H9 (cell line): Measurements from ENCODE around the gene GNA12. TPM values are rescaled to one million over a fixed set of nuclear protein-coding genes. Genes with fewer than 3 reads are reported as not detected.
"Not testable (repeated sequence)": the region's sequence is repeated elsewhere in the genome, so short reads cannot be mapped to it uniquely, and the experiment has no call there.

Experiments
- DNase-seq: peaks from one replicate; pipeline ENCODE4 v3.0.0-alpha.2; 2017
- H2AFZ ChIP-seq: one replicate; pipeline ENCODE4 v1.6.1; 2013; ENCODE audit warnings: mild to moderate bottlenecking, low read length, control low read depth, moderate library complexity
- H2AK5ac ChIP-seq: 2 replicates; pipeline ENCODE4 v1.6.1; 2013; ENCODE audit warnings: low read length, control low read depth, mixed read lengths; ENCODE audit not compliant: insufficient read length
- H2BK120ac ChIP-seq: one replicate; pipeline ENCODE4 v1.6.1; 2013; ENCODE audit warnings: low read depth, mild to moderate bottlenecking, low read length, control low read depth, inconsistent platforms; ENCODE audit not compliant: poor library complexity, severe bottlenecking
- H2BK12ac ChIP-seq: 2 replicates; pipeline ENCODE4 v1.6.1; 2013; ENCODE audit warnings: low read length, control low read depth, mixed read lengths, low read depth; ENCODE audit not compliant: insufficient read length
- H2BK15ac ChIP-seq: 2 replicates; pipeline ENCODE4 v1.6.1; 2013; ENCODE audit warnings: low read depth, low read length, control low read depth
- H2BK20ac ChIP-seq: one replicate; pipeline ENCODE4 v1.6.1; 2013; ENCODE audit warnings: low read depth, mild to moderate bottlenecking, low read length, control low read depth, inconsistent platforms; ENCODE audit not compliant: poor library complexity, severe bottlenecking
- H2BK5ac ChIP-seq: 2 replicates; pipeline ENCODE4 v1.6.1; 2013; ENCODE audit warnings: low read length, control low read depth, mixed read lengths; ENCODE audit not compliant: insufficient read length
- H3K14ac ChIP-seq: 2 replicates; pipeline ENCODE4 v1.6.1; 2013; ENCODE audit warnings: low read length, control low read depth; ENCODE audit not compliant: insufficient read depth
- H3K18ac ChIP-seq: 2 replicates; pipeline ENCODE4 v1.6.1; 2013; ENCODE audit warnings: low read depth, mild to moderate bottlenecking, mixed read lengths, low read length, control low read depth; ENCODE audit not compliant: insufficient read length
- H3K23ac ChIP-seq: 2 replicates; pipeline ENCODE4 v1.6.1; 2013; ENCODE audit warnings: low read length, control low read depth, mixed read lengths, low read depth; ENCODE audit not compliant: insufficient read length
- H3K23me2 ChIP-seq: 2 replicates; pipeline ENCODE4 v1.6.1; 2013; ENCODE audit warnings: low read depth, mild to moderate bottlenecking, mixed read lengths, low read length, control low read depth; ENCODE audit not compliant: insufficient read length, poor library complexity, severe bottlenecking
- H3K27ac ChIP-seq: 2 replicates; pipeline ENCODE4 v1.5.1; 2013; ENCODE audit warnings: low read length, control low read depth, mixed read lengths, low read depth; ENCODE audit not compliant: insufficient read length
- H3K27me3 ChIP-seq: 2 replicates; pipeline ENCODE4 v1.6.1; 2013; ENCODE audit warnings: low read length, control low read depth, inconsistent platforms; ENCODE audit not compliant: insufficient read depth
- H3K4ac ChIP-seq: 2 replicates; pipeline ENCODE4 v1.6.1; 2013; ENCODE audit warnings: low read depth, mild to moderate bottlenecking, control low read depth, inconsistent platforms, low read length, moderate library complexity
- H3K4me1 ChIP-seq: 2 replicates; pipeline ENCODE4 v1.6.1; 2013; ENCODE audit warnings: low read length, control low read depth, inconsistent platforms; ENCODE audit not compliant: insufficient read depth
- H3K4me2 ChIP-seq: 2 replicates; pipeline ENCODE4 v1.6.1; 2013; ENCODE audit warnings: low read length, control low read depth, mixed read lengths; ENCODE audit not compliant: insufficient read length, insufficient read depth
- H3K56ac ChIP-seq: 2 replicates; pipeline ENCODE4 v1.6.1; 2013; ENCODE audit warnings: low read depth, mild to moderate bottlenecking, mixed read lengths, low read length, control low read depth; ENCODE audit not compliant: insufficient read length
- H3K79me1 ChIP-seq: 2 replicates; pipeline ENCODE4 v1.6.1; 2013; ENCODE audit warnings: low read depth, mild to moderate bottlenecking, moderate library complexity, low read length, control low read depth, inconsistent platforms; ENCODE audit not compliant: insufficient read depth, poor library complexity, severe bottlenecking
- H3K79me2 ChIP-seq: 2 replicates; pipeline ENCODE4 v1.6.1; 2013; ENCODE audit warnings: low read length, control low read depth, inconsistent platforms; ENCODE audit not compliant: insufficient read depth
- H3K9ac ChIP-seq: 2 replicates; pipeline ENCODE4 v1.6.1; 2013; ENCODE audit warnings: low read length, control low read depth, mixed read lengths; ENCODE audit not compliant: insufficient read length; ENCODE audit errors: extremely low read depth
- H3K9me3 ChIP-seq: one replicate; pipeline ENCODE4 v1.6.1; 2013; ENCODE audit warnings: low read depth, low read length, inconsistent platforms; ENCODE audit not compliant: control insufficient read depth
- H3T11ph ChIP-seq: one replicate; pipeline ENCODE4 v1.6.1; 2013; ENCODE audit warnings: mild to moderate bottlenecking, low read length, control low read depth, inconsistent platforms
- H4K20me1 ChIP-seq: one replicate; pipeline ENCODE4 v1.6.1; 2013; ENCODE audit not compliant: control insufficient read depth, insufficient read length, insufficient read depth
- H4K5ac ChIP-seq: 2 replicates; pipeline ENCODE4 v1.6.1; 2013; ENCODE audit warnings: low read depth, mild to moderate bottlenecking, mixed read lengths, low read length, control low read depth; ENCODE audit not compliant: insufficient read length
- H4K8ac ChIP-seq: replicated peaks from 2 replicates; pipeline ENCODE4 v1.6.1; 2013; ENCODE audit warnings: low read length, control low read depth, mixed read lengths, low read depth; ENCODE audit not compliant: insufficient read length
- H4K91ac ChIP-seq: 2 replicates; pipeline ENCODE4 v1.6.1; 2013; ENCODE audit warnings: low read depth, mild to moderate bottlenecking, moderate library complexity, mixed read lengths, low read length, control low read depth; ENCODE audit not compliant: insufficient read length
- H3K27ac Mint-ChIP-seq, 3 experiments: 2 replicates in 2 of 3; 3 replicates in 1 of 3; pipeline ENCODE4 v1.8.0; 2020 to 2021; ENCODE audit warnings: mixed read lengths in 3 of 3, mild to moderate bottlenecking in 1 of 3, moderate library complexity in 1 of 3
- H3K27me3 Mint-ChIP-seq: 2 replicates; pipeline ENCODE4 v1.8.0; 2021; ENCODE audit warnings: low read depth, mild to moderate bottlenecking, moderate library complexity, mixed read lengths
- H3K36me3 Mint-ChIP-seq, 3 experiments: 2 replicates in 2 of 3; 3 replicates in 1 of 3; pipeline ENCODE4 v1.8.0; 2020 to 2021; ENCODE audit warnings: low read depth in 3 of 3, mixed read lengths in 3 of 3; ENCODE audit not compliant: insufficient read depth in 1 of 3
- H3K4me1 Mint-ChIP-seq, 2 experiments: 2 replicates each; pipeline ENCODE4 v1.8.0; 2020; ENCODE audit warnings: mixed read lengths in 2 of 2
- H3K4me3 Mint-ChIP-seq, 2 experiments: 2 replicates in 1 of 2; 3 replicates in 1 of 2; pipeline ENCODE4 v1.8.0; 2020 to 2021; ENCODE audit warnings: mild to moderate bottlenecking in 2 of 2, mixed read lengths in 2 of 2, moderate library complexity in 1 of 2
- H3K9me3 Mint-ChIP-seq, 2 experiments: 2 replicates in 1 of 2; 3 replicates in 1 of 2; pipeline ENCODE4 v1.8.0; 2020; ENCODE audit warnings: mild to moderate bottlenecking in 2 of 2, mixed read lengths in 2 of 2, moderate library complexity in 1 of 2
- CTCF ChIP-seq: fragments of 200-600 bp; sonication (generic); conservative IDR thresholded peaks from 3 replicates; pipeline ENCODE4 v1.8.0; 2021; ENCODE audit warnings: antibody characterized with exemption, mild to moderate bottlenecking
- WGBS: extraction: QIAGEN DNeasy Blood & Tissue Kit; methylation state at CpG from one replicate; pipeline ENCODE4 v1.1.7; 2013; ENCODE audit warnings: missing lambda C conversion rate, low lambda C conversion rate, mixed read lengths; ENCODE audit not compliant: insufficient read length; ENCODE audit errors: extremely low coverage; 5-methylcytosine and 5-hydroxymethylcytosine counted together
- total RNA-seq: library from RNA; stranded (reverse); gene quantifications from 2 replicates; pipeline ENCODE4 v1.2.1, GENCODE V29; 2021

Gene GNA12
- total RNA-seq, 1 experiment from 2014 or later = 60.2 TPM

GRCh38 chr7:2737771-2738540 lies 106.2 kb downstream of the GNA12 start:
- H2BK12ac ChIP-seq = no peak overlapping the region
- H3T11ph ChIP-seq = no peak overlapping the region
- H3K27me3 Mint-ChIP-seq = no peaks in the 10 kb centered on the region
- H3K79me1 ChIP-seq = peaks cover 11% of the 10 kb centered on the region
- no peak overlapping the region for H3K9ac ChIP-seq
- H3K79me2 ChIP-seq = peaks cover 8% of the 10 kb centered on the region; the same call in 1 of the 2 replicates
- peaks cover 14 to 18% (median 14%) of the 10 kb centered on the region in 3 experiments for H3K36me3 Mint-ChIP-seq
- H2BK120ac ChIP-seq = no peak overlapping the region
- no peak overlapping the region for H3K4me3 Mint-ChIP-seq
- no CpG with 5 or more reads among the region's 18 CpGs for WGBS
- no peak overlapping the region for H4K91ac ChIP-seq
- no peak overlapping the region for H3K4me2 ChIP-seq
- H3K14ac ChIP-seq = no peak overlapping the region
- no peak overlapping the region for H2BK5ac ChIP-seq
- no peak overlapping the region for H3K18ac ChIP-seq
- TF ChIP-seq CTCF = no peak
- no peak overlapping the region for H3K4ac ChIP-seq
- peaks cover 19 to 21% of the 10 kb centered on the region in 2 experiments for H3K4me1 Mint-ChIP-seq
- H3K27ac ChIP-seq = no peak overlapping the region
- no peaks in the 10 kb centered on the region; the same call in 1 of the 2 replicates for H3K4me1 ChIP-seq
- peak overlapping the region in 1 of 3 experiments; percentile 81; a peak in 1 of 7 replicates for H3K27ac Mint-ChIP-seq
- H3K23me2 ChIP-seq = no peaks in the 10 kb centered on the region
- H3K23ac ChIP-seq = no peak overlapping the region
- no peak overlapping the region for H3K56ac ChIP-seq
- H4K5ac ChIP-seq = no peak overlapping the region
- peak; percentile 12 for DNase-seq
- no peak overlapping the region for H2BK15ac ChIP-seq
- H3K27me3 ChIP-seq = no peaks in the 10 kb centered on the region
- H4K8ac ChIP-seq = no peak overlapping the region
- H2BK20ac ChIP-seq = no peak overlapping the region
- H3K9me3 ChIP-seq = no peaks in the 10 kb centered on the region
- no peak overlapping the region for H2AFZ ChIP-seq
- no peaks in the 10 kb centered on the region for H4K20me1 ChIP-seq
- no peak overlapping the region for H2AK5ac ChIP-seq
- H3K9me3 Mint-ChIP-seq = peaks cover 3 to 6% of the 10 kb centered on the region in 2 experiments

GRCh38 chr7:2737005-2737743 lies 106.9 kb downstream of the GNA12 start:
- H2BK12ac ChIP-seq, H2AFZ ChIP-seq, H3K23me2 ChIP-seq, H3K4me1 ChIP-seq, H3K23ac ChIP-seq, H3K9me3 ChIP-seq, H3K9ac ChIP-seq, H3K14ac ChIP-seq, H3K18ac ChIP-seq, DNase-seq, H3K4ac ChIP-seq, H2AK5ac ChIP-seq, H3K4me2 ChIP-seq, H2BK20ac ChIP-seq, H3K9me3 Mint-ChIP-seq, H2BK5ac ChIP-seq, H4K5ac ChIP-seq, H4K8ac ChIP-seq, H3K27me3 Mint-ChIP-seq, H3K27me3 ChIP-seq, H4K20me1 ChIP-seq, H3K4me3 Mint-ChIP-seq, H2BK15ac ChIP-seq, H3K56ac ChIP-seq, H4K91ac ChIP-seq, H3K27ac ChIP-seq, H2BK120ac ChIP-seq, H3T11ph ChIP-seq, H3K79me2 ChIP-seq: not testable (repeated sequence)
- H3K79me1 ChIP-seq = peaks cover 11% of the 10 kb centered on the region
- peaks cover 19 to 21% of the 10 kb centered on the region in 2 experiments for H3K4me1 Mint-ChIP-seq
- peaks cover 6 to 15% (median 12%) of the 10 kb centered on the region in 3 experiments; a peak in 6 of 7 replicates for H3K36me3 Mint-ChIP-seq
- no CpG with 5 or more reads among the region's 15 CpGs for WGBS
- H3K27ac Mint-ChIP-seq = peak overlapping the region in 2 of 3 experiments; percentile 11 to 16; a peak in 2 of 7 replicates
